Fibroblast of skin of scalp (primary cell): ENCODE data around the gene C1RL.

Experiments
- DNase-seq: peaks from one replicate; pipeline ENCODE4 v3.0.0-alpha.2; 2013

C1RL gene

DNA sequence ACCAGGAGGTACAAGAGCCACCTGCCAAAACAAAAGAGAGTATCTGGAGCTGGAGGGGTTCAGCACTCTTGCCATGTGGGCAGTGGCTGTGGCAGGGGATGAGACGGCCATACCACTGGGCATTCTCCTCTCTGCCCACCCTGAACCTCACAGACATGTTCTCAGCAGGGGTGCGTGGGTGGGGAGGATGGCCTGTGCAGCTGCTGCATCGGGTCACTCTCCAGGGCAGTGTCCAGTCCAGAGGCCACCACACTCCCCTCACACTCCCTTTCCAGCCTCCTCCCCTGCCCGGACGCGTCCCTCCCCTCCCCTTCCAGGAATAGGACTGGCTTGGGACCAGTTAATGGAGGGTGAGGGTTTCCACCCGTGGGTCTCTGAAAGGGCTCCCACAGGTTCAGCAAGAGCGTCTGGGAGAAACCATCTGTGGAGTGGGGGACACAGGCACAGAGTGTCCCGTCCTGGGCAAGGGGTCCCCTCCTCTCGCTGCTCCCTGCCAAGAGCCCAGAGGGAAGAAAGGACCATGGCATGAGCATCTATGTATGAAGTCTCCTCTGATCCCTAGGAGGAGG is 17.3 kb downstream of the C1RL start:
- no peak for DNase-seq

DNA sequence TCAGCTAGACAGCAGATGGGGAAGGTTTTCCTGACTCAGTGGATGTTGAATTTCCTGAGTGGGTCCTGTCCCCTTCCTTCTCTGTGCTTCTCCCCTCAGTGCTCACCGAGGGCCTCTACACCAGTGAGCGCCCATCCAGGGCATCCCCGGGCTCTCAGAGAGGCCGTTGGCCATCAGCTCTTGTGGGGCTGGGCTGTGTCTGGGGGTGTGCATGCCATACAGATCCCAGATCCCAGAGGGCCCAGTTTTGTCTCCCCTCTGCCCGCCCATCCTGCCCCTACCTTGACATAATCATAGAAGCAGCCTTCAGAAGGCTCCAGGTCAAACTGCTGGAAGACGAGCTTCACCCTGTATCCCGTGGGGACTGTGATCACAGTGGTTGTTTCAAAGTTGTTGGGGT is 17.8 kb downstream of the C1RL start:
- no peak for DNase-seq

DNA sequence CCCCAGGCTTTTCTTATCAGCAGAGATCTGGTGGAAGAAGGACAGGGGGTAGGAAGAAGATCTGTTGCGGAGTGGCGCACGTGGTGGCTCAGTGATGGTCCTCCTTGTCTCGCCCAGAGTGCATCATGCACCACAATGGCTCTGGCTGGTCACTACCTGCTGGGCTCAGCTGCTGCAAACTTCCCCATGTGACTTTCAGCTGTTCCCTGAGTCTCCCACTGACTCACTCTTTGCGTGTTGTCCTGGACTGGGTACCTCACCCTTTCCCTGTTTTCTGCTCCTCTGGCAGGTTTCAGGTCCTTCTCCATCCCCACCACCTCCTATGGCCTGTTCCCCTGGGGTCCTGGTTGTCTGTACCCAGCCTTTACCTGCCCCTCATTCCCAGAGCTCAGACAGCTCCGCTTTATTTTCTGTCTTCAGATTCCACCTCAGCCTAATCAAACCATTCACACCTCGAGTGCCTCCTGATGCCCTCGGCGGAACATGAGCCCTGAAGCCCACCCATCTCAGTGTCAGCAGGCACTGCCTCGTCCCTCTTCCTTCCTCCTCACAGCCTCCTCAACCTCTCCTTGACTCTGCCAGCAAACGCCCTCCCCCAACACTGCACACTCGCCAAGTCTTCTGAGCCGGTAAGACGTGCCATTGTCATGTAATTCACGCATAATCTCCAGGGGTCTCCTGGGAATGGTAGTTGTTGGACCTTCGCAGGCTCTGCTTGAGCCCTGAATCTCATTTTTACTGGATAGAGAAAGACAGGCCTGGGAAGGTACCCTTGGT is 18.6 kb downstream of the C1RL start:
- DNase-seq, result no peak

DNA sequence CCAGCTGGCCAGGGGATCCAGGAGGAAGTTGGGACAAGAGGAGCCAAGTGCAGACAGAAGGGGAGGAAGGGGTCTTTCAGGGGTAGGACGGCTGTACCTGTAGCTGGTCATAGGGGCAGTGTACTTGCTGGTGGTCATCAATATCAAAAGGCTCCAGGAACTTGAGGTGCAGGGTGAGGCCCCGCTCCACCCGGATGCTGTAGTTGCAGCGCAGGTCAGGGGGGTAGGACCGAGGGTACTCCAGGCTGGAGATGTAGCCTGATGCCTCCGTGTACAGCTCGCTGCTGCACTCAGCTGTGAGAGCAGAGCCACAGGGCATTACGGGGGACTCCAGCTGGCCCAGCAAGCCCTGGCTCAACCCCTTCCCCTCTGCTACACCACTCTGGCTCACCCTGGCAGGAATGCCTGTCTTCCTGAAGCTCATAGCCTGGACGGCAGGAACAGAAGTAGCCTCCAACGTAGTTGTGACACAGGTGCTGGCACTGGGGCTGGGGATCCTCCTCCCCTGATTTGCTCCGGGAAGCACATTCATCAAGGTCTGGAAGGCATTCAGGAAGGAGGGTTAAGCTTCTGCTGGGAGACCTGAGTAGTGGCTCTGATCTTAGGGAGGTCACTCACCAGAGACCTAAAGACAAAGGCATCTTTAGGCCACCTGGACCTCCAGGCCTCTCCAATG is 19.7 kb downstream of the C1RL start:
- DNase-seq, result no peak

DNA sequence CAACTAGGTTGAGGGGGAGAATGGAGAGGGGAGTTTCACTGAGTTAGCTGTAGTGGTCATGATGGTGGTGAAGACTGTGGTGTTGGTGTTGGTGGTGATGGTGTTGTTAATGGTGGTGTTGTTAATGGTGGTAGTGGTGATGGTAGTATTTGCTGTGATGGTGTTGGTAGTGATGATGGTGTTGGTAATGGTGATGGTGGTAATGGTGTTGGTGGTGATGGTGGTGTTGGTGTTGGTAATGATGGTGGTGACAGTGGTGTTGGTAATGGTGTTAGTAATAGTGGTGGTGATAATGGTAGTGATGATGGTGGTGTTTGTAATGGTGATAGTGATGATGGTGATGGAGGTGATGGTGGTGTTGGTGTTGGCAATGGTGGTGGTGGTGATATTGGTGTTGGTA is 25.9 kb downstream of the C1RL start:
- no peak for DNase-seq

DNA sequence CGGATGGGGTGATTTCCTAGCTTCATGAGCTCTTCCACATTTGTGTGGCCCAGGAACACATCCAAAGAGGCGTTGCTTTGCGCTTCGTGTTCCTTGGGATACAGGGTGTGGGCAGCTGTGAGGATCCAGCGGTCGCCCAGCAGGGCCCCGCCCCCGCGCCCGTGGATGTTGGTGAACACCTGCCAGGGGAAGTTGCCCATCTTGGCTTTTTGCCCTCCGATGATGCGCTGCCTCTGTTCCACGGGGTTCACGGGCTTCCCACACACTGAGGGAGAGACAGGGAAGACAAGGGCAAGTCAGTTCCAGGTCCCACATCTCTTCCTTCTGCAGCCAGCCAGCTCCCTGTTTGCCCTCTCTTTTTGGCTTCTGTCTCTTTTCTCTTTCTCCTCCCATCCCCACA is 28.0 kb downstream of the C1RL start:
- no peak for DNase-seq

DNA sequence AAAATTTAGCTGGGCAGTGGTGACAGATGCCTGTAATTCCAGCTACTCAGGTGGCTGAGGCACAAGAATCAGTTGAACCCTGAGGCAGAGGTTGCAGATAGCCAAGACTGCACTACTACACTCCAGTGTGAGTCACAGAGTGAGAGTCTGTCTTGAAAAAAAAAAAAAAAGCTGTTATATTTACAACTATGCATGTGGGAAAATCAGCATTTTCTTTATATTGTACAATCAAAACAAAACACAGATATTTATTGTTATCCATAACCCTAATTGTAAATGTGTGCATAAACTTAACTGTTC is 29.2 kb downstream of the C1RL start:
- peak; percentile 57 for DNase-seq

DNA sequence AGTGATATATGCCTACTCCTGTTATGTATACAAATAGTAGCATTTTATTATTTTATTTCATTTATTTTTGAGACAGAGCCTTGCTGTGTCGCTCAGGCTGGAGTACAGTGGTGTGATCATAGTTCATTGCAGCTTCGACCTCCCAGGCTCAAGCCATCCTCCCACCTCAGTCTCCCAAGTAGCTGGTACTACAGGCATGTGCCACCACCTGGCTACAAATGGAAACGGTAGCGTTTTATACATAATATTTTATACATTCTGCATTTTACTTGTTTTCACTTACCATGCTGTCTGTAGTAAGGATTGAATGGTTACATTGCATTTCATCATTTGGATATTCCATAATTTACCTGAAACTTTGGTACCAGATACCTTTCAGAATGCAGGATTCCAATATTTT is 30.9 kb downstream of the C1RL start:
- no peak for DNase-seq

DNA sequence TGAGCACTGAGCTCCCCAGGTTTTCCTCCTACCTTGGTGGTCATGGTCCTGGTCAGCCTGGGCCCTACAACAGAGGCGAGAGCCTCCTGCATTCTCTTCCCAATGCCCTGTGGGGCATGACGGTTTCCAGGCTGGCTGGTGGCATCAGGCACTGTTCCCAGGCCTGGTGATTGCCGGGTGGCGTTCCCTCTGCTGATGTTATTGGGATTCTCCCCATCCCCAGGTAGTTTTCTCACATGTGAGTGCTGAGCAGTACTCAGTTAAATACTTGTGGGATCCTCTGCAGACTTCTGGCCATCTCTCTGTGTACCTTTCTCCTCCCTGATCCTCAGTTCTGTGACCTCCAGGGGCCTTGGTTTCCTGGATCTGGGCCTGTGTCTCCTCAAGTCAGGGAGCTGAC is 32.5 kb downstream of the C1RL start:
- DNase-seq, result no peak

DNA sequence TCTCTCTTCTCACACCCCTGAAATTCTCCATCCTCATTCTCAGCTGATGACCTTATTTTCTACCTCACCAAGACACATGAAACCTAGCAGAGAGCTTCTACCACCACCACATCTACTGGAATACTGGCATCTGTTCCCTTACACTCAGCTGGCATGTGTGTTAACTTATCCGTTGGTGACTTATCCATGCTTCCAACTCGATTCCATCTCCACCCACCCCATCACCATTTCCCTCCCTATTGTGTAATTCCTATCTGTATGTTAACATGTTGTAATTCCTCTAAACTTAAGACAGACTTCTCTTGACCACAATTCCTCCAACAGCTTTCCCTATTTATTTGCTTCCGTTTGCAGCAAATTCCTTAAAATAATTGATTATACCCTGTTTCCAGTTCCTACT is 33.1 kb downstream of the C1RL start:
- DNase-seq, result peak; percentile 54

DNA sequence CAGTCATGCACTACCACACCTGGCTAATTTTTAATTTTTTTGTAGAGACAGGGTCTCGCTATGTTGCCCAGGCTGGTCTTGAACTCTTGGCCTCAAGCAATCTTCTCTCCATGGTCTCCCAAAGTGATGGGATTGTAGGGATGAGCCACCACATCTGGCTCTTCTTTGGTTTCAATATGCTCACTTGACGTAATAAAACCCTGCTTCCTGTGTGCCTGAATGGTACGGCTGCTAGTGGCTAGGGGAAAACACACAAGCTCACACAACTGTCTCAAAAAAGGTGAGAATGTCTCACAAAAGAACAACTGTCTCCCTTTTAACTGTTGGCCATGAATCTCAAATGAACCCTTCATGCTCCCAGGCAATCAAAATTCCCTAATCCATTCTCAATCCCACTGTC is 33.5 kb downstream of the C1RL start:
- peak; percentile 13 for DNase-seq

DNA sequence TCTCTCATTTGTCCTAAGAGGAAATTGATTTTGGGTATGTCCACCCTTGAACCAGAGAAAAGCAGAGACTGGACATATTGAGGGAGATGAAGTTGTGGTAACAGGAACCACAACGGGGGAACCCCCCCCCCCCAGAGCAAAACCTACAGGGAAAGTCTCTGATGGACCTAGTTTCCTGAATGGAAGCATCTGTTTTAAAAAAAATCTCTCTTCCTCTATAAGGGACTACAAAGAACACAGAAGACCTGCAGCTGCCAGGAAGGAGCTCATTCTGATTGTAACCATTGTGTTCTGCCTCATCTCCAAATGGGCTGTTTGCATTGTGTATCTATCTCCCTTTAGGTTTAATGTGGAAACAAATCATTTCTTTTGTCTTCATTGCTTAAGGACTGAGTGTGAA is 35.1 kb downstream of the C1RL start:
- no peak for DNase-seq

DNA sequence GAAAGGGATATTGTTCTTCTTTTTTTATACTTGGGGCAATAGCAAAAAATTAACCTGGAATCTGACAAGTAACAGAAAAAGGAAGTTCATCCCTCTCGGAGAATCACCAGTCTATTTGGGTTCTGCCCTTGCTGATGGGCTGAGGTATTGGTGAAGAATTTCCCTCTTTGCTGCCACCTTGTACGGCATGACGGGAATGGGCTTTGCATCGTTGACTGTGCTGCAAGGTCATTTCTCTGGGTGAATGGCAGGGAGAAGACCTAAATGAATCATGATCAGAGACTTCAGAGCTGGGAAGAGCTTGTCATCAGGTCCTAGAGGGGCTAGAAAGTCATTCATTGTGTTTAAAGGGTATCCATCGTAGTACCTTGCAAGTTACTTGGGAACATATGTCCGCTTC is 36.5 kb downstream of the C1RL start:
- no peak for DNase-seq

DNA sequence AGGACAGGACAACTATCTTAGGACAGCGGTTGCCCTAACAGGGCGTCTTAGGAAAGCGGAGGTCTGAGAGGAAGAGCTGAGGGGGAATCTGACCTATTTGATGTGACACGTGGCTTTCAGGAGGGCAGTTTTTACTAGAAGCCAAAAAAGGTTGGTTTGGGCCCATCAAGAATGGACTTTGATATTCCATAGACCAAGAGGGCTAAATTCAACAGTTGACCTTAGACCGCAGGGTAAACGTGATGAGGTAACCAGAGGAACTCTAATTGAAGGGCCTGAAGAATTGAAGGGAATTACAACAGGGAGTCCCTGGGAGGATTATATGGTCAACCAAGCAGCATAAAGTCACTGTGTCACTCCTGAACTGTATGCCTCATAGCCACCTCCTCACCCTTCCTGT is 37.0 kb downstream of the C1RL start:
- DNase-seq, result no peak

DNA sequence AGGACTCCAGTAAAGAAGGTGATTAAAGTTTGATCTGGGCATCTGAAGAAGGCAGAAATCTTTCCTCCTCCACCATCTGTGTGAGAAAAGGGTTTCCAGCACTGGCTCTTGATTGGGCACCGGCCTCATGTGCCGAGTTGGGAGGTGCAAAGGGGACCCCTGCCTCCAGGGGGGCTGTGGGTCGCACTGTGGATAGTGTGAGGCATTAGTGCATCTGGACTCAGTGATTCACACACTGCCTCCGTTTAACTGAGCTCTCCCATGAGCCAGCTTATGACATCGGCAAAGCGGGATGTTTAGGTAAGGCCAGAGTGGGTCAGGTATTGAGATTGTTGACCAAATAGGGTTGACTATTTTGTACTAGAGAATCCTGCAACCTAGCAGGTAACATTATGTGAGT is 39.6 kb downstream of the C1RL start:
- DNase-seq, result no peak

DNA sequence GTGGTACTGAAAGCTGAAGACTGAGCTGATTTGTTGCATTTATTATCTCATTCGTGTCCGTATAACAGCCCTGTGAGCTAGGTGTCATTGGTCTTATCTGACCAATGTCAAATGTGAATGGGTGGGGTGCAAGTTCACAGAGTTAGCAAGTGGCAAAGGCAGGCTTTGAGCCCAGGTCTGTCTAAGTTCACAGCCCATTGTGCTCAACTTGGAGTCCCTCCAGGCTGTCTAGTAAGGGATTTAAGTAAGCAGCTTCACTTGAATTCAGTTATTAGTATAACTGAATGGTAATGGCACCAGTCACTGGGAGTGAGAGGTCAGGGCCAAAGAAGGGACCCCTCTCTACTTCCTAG is 40.0 kb downstream of the C1RL start:
- DNase-seq, result no peak

DNA sequence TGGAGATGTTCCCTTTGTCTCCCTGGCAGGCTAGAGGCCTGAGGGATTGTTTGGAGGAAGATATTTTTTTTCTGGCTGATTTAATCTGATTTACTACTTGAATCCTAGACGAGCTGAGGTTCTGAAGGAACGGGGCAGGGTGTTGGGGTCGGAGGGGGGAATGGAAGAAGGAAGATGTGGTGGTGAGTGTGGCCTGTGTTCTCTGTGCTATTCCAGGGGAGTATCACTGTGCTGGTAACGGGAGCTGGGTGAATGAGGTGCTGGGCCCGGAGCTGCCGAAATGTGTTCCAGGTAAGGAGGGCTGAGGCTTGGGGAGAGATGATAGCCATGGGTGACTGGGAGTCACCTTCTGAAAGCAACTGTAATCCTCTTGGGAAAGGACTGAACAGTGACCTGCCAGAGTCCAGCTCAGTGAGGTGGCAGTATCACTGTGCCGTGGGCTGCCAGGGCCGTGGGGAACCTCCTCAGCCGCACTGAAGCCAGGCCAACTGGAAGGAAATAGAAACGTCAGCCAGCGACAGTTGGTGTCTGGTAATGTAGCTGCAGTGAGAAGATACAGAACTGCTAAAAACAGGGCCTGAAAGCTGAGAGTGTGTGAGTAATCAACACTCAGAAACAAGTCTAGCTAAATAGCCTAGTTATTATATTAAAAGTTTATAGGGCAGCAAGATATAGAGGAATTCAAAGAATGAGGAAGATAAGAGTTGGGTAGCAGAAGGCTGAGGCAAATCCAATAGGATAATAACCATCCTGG is 40.6 kb downstream of the C1RL start:
- DNase-seq, result peak; percentile 27

DNA sequence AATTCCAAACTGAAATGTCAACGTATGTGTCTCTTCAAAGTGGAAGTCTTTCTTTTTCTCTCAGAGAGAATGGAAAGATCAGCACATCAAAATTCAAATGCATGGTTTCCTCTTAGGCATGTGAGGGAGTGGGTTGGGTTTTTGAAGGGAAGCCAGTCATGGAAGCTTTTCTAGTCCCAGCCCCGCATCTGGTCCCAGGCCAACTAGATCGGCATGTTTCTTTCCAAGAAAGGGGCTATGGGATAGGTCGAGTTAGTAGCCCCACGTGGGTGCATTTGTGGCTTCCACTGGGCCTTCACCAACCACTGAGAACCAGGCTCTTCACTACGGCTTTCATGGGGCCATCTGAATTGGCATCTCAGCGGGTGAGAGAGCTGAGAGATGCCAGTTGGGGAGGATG is 41.9 kb downstream of the C1RL start:
- DNase-seq, result no peak

DNA sequence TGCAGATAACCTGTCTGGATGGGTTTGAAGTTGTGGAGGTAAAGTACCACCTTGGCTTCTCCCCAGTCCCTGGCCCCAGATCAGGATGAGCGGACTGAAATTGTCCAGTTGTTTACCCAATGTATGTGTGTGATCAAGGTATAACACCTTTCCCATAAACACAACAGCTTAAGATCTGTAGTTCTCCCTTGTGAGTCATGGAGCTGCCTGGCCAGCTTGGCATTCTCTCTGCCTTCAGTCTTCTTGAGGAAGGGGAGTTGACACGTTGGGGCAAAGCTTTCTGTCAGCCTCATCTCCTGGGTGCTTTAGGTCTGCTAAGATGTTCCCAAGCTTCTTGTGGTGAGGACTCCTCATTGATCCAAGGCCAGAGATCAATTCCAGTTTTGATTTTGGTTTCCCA is 42.4 kb downstream of the C1RL start:
- DNase-seq, result no peak

DNA sequence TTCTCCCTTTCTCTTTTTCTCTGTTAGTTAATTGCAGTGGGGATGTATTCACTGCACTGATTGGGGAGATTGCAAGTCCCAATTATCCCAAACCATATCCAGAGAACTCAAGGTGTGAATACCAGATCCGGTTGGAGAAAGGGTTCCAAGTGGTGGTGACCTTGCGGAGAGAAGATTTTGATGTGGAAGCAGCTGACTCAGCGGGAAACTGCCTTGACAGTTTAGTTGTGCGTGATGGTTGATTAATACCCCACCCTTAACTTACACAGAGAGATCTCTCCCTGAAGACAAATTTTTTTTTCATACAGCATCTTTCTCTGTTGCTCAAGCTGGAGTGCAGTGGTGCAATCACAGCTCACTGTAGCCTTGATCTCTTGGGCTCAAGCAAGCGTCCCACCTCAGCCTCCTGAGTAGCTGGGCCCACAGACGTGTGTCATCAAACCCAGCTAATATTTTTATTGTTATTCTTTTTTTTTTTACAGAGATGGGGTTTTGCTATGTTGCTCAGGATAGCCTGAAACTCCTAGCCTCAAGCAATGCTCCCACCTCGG is 43.9 kb downstream of the C1RL start:
- no peak for DNase-seq

DNA sequence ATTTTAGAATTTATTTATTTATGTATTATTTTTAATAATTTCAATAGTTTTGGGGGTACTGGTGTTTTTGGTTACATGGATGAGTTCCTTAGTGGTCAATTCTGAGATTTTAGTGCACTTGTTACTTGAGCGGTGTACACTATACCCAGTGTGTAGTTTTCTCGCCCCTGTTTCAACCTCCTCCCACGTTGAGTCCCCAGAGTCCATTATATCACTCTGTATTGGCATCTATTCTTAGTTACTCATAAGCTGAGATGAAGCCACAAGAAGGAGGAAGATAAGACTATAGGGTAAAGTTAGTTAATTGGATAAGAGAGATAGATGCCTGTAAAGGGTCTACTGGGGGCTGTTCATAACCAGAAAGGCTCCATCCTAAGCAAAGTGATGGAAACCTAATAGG is 44.5 kb downstream of the C1RL start:
- DNase-seq, result no peak

DNA sequence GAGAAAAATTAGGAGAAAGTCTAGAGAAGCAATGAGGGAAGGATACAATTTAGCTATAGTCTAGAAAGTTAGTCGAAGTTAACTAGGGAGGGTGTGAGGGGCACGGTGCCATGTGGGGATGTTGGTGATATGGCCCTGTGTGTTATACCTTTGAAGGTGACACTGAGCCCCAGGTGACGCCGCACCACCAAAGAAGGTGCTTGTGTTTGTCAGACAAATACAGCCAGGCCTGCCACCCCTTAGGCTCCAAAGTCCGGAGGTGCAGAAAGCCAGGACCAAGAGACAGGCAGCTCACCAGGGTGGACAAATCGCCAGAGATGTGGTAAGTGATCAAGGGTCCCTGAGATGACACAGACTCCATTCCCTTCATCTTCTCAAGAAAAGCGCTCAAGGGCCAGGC is 47.4 kb downstream of the C1RL start:
- DNase-seq, result no peak

DNA sequence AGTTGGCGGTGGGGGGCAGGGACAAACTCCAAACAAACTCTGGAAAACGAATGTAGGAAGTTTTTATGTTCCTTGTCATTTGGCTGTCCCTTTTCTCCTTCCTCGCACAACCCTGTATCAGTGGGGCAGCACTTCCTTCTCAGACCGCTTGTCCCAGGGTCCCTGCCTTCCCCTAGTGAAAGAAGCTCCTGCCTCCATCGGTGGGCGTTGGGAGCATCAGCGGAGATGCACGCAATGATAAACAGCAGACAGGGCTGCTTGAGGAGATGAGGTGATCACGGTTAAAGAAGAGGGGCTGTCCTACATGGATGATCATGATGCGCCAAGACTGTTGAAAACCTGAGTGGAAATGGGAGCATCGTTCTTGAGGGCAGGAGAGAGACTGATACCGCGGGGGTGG is 47.9 kb downstream of the C1RL start:
- peak; percentile 4 for DNase-seq
